Activated CD4-positive, CD25-positive, alpha-beta regulatory T cell treated with anti-CD3 and anti-CD28 coated beads, Interleukin-2, amount 50 U/mL, for 24 hours (primary cell): ENCODE measurements around the gene TBXAS1.
A peak's percentile ranks its signal among the peaks of the same experiment; 100 is the strongest.

Source experiments
- ATAC-seq, 2 donors: fragments of 150-1000 bp; cut with Tn5 transposase; one replicate each; pipeline ENCODE4 v1.10.0; 2021; ENCODE audit warnings: mild to moderate bottlenecking in 1 of 2, moderate library complexity in 1 of 2

Gene TBXAS1

DNA sequence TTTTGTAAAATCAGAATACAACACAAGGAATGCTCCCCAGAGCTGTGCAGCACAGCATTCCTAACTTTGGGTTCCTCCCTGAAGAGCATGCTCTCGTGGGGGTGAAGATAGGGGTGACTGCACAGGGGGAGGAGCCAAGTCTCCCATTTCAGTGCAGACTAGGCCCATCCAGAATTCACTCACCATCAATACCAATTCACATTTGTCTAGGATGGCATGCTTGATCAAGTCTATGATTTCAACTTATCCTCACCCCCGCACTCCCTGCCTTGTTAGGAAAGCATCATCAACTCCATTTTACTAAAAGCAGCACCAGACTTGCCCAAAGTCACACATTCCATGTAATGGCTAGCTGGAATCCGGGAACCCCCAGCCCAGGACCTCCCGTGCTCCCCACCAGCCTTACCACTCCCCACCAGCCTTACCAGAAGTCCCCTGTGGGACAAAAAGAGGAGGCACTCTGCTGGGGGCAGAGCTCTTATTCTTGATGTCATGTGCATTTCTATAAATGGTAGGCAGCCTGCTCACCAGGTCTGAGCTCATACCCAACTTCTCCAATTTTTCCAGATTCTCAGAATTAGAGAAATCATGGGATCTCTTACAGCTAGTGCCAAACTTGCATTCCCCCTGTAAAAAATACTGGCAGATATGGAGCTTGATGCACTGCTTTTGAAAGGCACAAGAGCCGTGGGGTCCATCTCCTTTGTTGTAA lies 227.5 kb downstream of the TBXAS1 start:
- ATAC-seq, result no peak

DNA sequence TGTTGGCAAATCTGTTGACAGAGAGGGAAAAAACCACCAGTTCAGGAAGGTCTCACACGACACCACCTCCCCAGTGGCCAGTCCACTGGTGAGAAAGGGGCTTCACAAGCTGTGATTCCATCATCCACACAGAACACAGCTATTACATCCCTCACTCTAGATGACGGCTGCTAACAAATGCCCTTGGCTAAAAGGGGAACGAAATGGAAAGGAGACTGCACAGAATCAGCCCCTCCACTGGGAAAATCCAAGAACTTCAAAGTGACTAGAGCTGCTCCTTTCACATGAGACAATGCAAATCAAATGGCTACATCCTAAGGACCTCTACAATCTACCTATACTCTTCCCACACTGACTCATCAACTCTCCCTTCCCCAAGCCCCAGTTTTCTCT lies 228.1 kb downstream of the TBXAS1 start:
- no peak for ATAC-seq

DNA sequence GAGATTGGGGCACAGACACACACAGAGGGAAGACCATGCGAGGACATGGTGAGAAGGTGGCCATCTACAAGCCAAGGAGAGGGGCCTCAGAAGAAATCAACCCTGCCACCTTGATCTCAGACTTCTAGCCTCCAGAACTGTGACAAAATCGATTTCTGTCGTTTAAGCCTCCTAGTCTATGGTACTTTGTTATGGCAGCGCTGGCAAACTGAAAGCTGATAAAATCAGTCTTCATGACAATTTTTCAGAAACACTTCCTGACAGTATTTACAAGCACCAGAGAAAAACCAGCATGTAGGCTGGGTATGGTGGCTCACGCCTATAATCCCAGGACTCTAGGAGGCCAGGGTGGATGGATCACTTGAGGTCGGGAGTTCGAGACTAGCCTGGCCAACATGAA lies 229.5 kb downstream of the TBXAS1 start:
- ATAC-seq, result no peak

DNA sequence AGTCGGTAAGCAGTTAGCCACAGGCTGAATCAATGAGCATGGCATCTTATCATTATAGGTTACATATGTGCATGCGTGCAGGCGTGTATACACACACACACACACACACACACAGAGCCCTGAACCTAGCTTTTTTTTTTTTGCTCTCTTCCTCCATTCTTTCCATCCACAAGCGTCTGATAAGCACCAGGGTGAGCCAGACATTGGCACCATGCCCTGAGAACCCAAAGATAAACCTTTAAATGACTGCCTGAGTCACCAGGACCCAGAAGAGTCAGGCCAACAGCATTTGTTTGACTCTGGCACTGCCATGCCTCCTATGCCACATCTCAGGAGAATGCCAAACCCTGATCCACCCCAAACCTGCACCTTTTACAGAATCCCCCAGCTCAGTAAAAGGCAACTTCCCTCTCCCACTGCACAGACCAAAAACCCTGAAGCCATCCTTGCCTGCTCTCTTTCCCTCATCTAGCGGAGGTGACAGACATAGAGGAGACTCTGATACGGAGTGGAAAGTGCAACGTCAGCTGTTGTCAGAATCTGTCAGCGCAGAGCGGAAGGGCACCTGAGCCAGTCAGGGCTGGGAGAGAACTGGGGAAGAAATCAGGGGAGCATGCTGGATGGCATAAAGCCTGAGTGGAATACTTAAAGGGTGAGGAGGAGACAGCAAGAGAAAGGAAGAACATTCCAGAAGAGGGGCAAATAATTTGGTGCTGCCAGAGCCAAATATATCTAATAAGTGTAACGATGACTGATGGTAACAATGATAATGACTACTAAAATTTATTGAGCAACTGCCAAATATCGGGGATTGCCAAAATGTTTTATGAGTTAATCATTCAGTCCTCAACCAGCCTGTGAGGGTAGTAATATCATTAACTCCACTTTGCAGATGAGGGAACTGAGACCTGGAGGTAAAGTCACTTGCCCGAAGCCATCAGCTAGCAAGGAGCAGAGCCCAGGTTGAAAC lies 230.5 kb downstream of the TBXAS1 start:
- peak; percentile 25 for ATAC-seq

DNA sequence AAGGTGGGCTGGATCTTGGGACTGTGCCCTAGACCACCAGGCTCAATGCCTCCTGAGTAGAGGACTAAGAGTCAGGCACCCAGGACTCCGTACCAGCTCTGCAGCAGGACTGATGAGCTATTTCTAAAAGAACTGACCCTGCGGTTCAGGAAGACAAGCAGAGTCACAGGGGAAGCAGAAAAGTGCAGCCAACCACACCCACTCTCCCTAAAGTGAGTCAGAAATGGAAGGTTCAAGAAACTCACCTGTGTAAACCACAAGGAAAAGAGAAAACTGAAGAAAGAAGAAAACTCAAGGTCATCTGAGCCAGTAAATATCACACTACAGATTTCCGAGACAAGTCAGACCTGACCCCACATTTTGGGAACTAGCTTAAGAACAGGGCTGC lies 231.2 kb downstream of the TBXAS1 start:
- no peak for ATAC-seq

GRCh38 chr7:140060788-140061606 lies 231.9 kb downstream of the TBXAS1 start:
- ATAC-seq, result no peak

DNA sequence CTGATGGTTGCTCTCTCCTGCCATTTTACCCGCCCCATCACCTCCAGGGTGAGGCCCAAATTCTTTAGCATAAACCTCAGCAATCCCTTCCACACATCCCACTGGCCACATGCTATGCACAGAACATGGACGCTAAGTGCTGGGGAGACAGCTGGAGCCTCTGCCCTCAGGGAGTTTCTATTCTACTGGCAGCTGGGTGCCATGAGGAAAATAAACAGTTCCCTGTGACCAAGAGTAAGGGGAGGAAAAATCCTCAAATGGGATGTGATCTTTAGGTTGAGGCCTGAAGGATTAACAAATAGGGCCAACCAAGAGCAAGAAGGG lies 232.5 kb downstream of the TBXAS1 start:
- ATAC-seq, result no peak

GRCh38 chr7:140062118-140062527 lies 233.1 kb downstream of the TBXAS1 start:
- peak; percentile 44 to 45 for ATAC-seq

GRCh38 chr7:140062528-140063299 lies 233.7 kb downstream of the TBXAS1 start, which contains the start of gene PARP12:
TSS of gene PARP12 (minus strand) at chr7:140062951. CDS start at chr7:140062847, 104 bp downstream.
- peak; percentile 75 to 78 for ATAC-seq

DNA sequence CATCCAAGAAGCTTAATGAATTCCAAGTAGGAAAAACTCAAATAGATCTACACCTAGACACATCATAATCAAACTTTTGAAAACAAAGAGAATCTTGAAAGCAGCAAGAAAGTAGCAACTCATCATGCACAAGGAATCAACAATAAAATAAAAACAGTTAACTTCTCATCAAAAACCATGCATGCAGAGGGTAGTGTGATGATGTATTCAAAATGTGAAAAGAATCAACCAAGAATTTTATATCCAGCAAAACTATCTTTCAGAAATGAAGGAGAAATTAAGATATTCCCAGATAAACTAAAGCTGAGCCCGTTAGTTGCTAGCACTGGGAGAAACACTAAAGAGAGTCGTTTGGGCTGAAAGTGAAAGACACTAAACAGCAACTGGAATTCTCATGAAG lies 238.0 kb downstream of the TBXAS1 start:
- ATAC-seq, result no peak

DNA sequence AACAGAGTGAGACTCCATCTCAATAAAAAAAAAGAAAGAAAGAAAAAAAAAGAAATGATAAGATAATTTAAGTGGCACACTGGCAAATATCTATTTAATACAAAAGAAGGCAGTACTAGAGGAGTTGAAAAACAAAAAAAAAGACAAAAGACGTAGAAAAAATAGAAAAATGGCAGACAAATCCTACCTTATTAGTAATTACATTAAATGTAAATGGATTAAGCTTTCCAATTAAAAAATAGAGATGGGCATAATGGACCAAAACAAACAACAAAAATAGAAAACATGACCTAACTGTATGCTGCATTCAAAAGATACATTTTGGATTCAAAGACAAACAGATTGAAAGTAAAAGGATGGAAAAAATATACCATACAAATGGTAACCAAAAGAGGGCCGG lies 239.0 kb downstream of the TBXAS1 start:
- no peak for ATAC-seq

- ATAC-seq, result peak; percentile 17 to 49
Observed at GRCh38 chr7:140069298-140069949, 240.4 kb downstream of the TBXAS1 start.
